Smooth muscle cell (in vitro differentiated cells): ENCODE data around the gene IGSF23. TPM values are rescaled to one million over a fixed set of nuclear protein-coding genes. Genes with fewer than 3 reads are reported as not detected.

Source experiments
- DNase-seq: peaks from one replicate; lab custom pipeline; 2025; ENCODE audit not compliant: unreplicated experiment; lab: John Stamatoyannopoulos, UW
- H2AFZ ChIP-seq: fragments of 200-600 bp; sonication (generic); 2 replicates; pipeline ENCODE4 v1.6.0; 2016; ENCODE audit warnings: antibody characterized with exemption, low read depth, mild to moderate bottlenecking
- H3F3A ChIP-seq: fragments of 200-600 bp; sonication (generic); 2 replicates; pipeline ENCODE4 v1.6.0; 2017; ENCODE audit warnings: antibody characterized with exemption, low read depth
- H3K27ac ChIP-seq: fragments of 200-600 bp; sonication (generic); 2 replicates; pipeline ENCODE4 v1.5.1; 2016; ENCODE audit warnings: low read depth, mild to moderate bottlenecking
- H3K27me3 ChIP-seq: fragments of 200-600 bp; sonication (generic); 2 replicates; pipeline ENCODE4 v1.6.1; 2016; ENCODE audit warnings: low read depth, mild to moderate bottlenecking
- H3K36me3 ChIP-seq: fragments of 200-600 bp; sonication (generic); 2 replicates; pipeline ENCODE4 v1.5.1; 2016; ENCODE audit warnings: low read depth
- H3K4me1 ChIP-seq: fragments of 200-600 bp; sonication (generic); 2 replicates; pipeline ENCODE4 v1.5.1; 2016; ENCODE audit warnings: low read depth
- H3K4me2 ChIP-seq: fragments of 200-600 bp; sonication (generic); 2 replicates; pipeline ENCODE4 v1.6.0; 2016; ENCODE audit warnings: mild to moderate bottlenecking
- H3K4me3 ChIP-seq: fragments of 200-600 bp; sonication (generic); 2 replicates; pipeline ENCODE4 v1.5.1; 2016; ENCODE audit warnings: mild to moderate bottlenecking
- H3K79me2 ChIP-seq: fragments of 200-600 bp; sonication (generic); 2 replicates; pipeline ENCODE4 v1.6.0; 2016; ENCODE audit warnings: low read depth, mild to moderate bottlenecking
- H3K9ac ChIP-seq: fragments of 200-600 bp; sonication (generic); 2 replicates; pipeline ENCODE4 v1.6.0; 2016; ENCODE audit warnings: low read depth
- H3K9me3 ChIP-seq: fragments of 200-600 bp; sonication (generic); replicated peaks from 2 replicates; pipeline ENCODE4 v1.5.1; 2016; ENCODE audit warnings: low read depth
- H4K20me1 ChIP-seq: fragments of 200-600 bp; sonication (generic); 2 replicates; pipeline ENCODE4 v1.6.0; 2016; ENCODE audit warnings: low read depth
- WGBS: methylation state at CpG from one replicate; pipeline ENCODE4 v1.1.7; 2016; ENCODE audit warnings: low lambda C conversion rate; 5-methylcytosine and 5-hydroxymethylcytosine counted together
- polyA plus RNA-seq: library from polyadenylated mRNA; unstranded; fragments of >200 nt; fragmentation: Nextera tagmentation; extraction: Ambion mirVana; gene quantifications from 2 replicates; pipeline ENCODE4 v1.2.1, GENCODE V29; 2016
- total RNA-seq: library from RNA; depleted of rRNA; stranded (reverse); fragments of >200 nt; gene quantifications from 2 replicates; pipeline ENCODE4 v1.2.3, GENCODE V29; 2014
- TF ChIP-seq, protein P1 (sequence below): fragments of 200-600 bp; sonication (generic); IDR thresholded peaks from 2 replicates; pipeline ENCODE4 v1.5.1; 2017; ENCODE audit warnings: borderline replicate concordance, mild to moderate bottlenecking, antibody characterized with exemption; ENCODE audit not compliant: insufficient read depth, poor library complexity, severe bottlenecking

IGSF23 gene
- total and polyA plus RNA-seq, 2 experiments from 2014 or later: not detected

DNA sequence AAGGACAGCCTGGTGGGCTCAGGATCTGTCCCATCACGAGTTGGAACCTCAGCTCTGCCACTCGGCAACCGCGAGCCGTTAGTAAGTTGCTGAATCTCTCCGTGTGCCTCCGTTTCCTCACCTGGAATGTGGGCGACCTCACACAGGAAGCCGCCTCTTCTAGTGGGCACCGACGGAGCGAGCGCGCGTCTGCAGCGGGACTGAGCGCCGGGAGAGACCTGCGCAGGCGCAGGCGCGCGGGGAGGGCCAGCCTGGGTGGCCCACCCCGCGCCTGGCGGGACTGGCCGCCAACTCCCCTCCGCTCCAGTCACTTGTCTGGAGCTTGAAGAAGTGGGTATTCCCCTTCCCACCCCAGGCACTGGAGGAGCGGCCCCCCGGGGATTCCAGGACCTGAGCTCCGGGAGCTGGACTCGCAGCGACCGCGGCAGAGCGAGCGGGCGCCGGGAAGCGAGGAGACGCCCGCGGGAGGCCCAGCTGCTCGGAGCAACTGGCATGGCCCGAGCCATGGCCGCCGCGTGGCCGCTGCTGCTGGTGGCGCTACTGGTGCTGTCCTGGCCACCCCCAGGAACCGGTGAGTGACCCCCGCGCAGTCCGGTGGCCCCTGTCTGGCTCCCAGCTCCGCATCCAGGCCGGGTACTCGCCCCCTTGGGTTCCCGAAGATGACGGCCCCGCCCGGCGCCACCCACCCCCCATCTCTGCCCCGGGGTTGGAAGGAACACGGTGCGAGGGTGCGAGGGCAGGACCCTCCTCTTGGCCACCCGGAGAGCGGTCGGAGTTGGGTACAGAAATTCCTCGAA lies 30.4 kb downstream of the IGSF23 start, which contains the start of gene PVR:
Gene PVR (plus strand): TSS at position 306 of the 797 bp plus-strand sequence. CDS start 187 bp downstream, at position 493.
- H3K9ac ChIP-seq: peak within 1 kb of the TSS; percentile 57
- peaks cover 24% of the 10 kb centered on the region for H4K20me1 ChIP-seq
- under 1% methylated on average over 62 of the region's 70 CpGs for WGBS
- H3K4me3 ChIP-seq: peak within 1 kb of the TSS; percentile 66
- H3K27me3 ChIP-seq: no peaks in the 10 kb centered on the region
- H3K36me3 ChIP-seq: no peaks in the 10 kb centered on the region
- H3K4me1 ChIP-seq: no peaks in the 10 kb centered on the region
- H3K79me2 ChIP-seq: peaks cover 23% of the 10 kb centered on the region
- TF ChIP-seq, protein P1, sequence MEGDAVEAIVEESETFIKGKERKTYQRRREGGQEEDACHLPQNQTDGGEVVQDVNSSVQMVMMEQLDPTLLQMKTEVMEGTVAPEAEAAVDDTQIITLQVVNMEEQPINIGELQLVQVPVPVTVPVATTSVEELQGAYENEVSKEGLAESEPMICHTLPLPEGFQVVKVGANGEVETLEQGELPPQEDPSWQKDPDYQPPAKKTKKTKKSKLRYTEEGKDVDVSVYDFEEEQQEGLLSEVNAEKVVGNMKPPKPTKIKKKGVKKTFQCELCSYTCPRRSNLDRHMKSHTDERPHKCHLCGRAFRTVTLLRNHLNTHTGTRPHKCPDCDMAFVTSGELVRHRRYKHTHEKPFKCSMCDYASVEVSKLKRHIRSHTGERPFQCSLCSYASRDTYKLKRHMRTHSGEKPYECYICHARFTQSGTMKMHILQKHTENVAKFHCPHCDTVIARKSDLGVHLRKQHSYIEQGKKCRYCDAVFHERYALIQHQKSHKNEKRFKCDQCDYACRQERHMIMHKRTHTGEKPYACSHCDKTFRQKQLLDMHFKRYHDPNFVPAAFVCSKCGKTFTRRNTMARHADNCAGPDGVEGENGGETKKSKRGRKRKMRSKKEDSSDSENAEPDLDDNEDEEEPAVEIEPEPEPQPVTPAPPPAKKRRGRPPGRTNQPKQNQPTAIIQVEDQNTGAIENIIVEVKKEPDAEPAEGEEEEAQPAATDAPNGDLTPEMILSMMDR: no peak
- peak; percentile 39 for DNase-seq
- H3K9me3 ChIP-seq: no peaks in the 10 kb centered on the region
- peak within 1 kb of the TSS; percentile 87 for H3K4me2 ChIP-seq
- H2AFZ ChIP-seq: peak within 1 kb of the TSS; percentile 60
- H3F3A ChIP-seq: peaks cover 5% of the 10 kb centered on the region
- H3K27ac ChIP-seq: peak within 1 kb of the TSS; percentile 52

DNA sequence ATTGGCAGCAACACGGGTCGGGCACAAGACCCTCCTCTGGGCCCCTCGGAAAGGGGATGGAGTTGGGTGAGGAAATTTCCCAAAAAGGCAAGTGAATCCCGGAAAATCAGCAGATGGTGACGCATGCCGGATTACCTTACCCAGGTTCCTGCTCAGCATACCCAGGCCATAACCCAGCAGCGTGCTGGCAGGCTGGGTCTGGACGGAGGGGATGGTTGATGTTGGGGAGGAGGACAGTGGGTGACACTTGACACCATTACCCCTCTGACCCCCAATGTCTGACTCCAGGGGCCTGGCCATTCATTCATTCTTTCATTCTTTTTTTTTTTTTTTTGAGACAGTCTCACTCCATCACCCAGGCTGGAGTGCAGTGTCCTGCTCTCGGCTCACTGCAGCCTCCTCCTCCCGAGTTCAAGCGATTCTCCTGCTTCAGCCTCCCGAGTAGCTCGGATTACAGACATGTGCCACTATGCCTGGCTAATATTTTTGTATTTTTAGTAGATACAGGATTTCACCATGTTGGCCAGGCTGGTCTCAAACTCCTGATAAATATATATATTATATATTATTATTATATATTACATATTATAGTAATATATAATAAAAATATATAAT lies 31.1 kb downstream of the IGSF23 start:
- Histone ChIP-seq H4K20me1 (peaks cover 28% of the 10 kb centered on the region), H3K79me2 (peaks cover 23% of the 10 kb centered on the region), H2AFZ (peak overlapping the region; percentile 60), H3K4me1 (no peaks in the 10 kb centered on the region), H3F3A (peaks cover 4% of the 10 kb centered on the region), H3K4me3 (peak overlapping the region; percentile 66), H3K4me2 (peak overlapping the region; percentile 87), H3K9ac (peak overlapping the region; percentile 57), H3K9me3 (no peaks in the 10 kb centered on the region), H3K27me3 (no peaks in the 10 kb centered on the region), H3K27ac (peak overlapping the region; percentile 52), H3K36me3 (no peaks in the 10 kb centered on the region)
- DNase-seq: no peak
- 3% methylated on average over 13 of the region's 13 CpGs for WGBS
- TF ChIP-seq, protein P1: no peak

DNA sequence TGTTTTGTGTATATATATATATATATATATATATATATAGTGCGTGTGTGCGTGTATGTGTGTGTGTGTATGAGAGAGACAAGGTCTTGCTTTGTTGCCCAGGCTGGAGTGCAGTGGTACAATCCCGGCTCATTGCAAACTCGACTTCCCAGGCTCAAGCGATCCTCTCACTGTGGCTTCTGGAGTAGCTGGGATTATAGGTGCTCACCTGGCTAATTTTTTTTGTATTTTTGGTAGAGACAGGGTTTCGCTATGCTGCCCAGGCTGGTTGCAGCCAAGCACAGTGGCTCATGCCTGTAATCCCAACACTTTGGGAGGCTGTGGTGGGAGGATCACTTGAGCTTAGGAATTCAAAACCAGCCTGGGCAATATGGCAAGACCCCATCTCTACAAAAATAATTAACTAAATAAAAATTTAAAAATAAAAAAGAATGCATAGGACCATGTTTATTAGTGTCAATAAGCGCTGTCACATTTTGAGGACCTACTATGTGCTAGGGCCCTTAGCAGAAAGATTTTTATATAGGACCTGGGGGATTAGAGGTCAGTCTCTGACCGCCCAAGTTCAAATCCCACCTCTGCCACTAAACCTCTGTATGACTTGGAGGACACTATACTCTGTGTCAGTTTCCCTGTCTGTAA lies 32.2 kb downstream of the IGSF23 start:
- TF ChIP-seq, protein P1: no peak
- Histone ChIP-seq H3K4me3 (peak overlapping the region; percentile 24), H3F3A (no peaks in the 10 kb centered on the region), H3K9me3 (no peaks in the 10 kb centered on the region), H3K4me1 (no peaks in the 10 kb centered on the region), H4K20me1 (peaks cover 28% of the 10 kb centered on the region), H2AFZ (no peak overlapping the region), H3K36me3 (no peaks in the 10 kb centered on the region), H3K9ac (no peak overlapping the region), H3K27ac (no peak overlapping the region), H3K79me2 (peaks cover 23% of the 10 kb centered on the region), H3K4me2 (peak overlapping the region; percentile 35), H3K27me3 (no peaks in the 10 kb centered on the region)
- DNase-seq: no peak
- 82% methylated on average over 8 of the region's 8 CpGs for WGBS
